IPS DF 4.7 (cell line): ENCODE measurements around the gene ZMYND12.

Experiments used
- DNase-seq: peaks from one replicate; pipeline ENCODE4 v3.0.0-alpha.2; 2013; ENCODE audit warnings: low spot score; ENCODE audit errors: extremely low read depth

The ZMYND12 gene

GRCh38 chr1:42392967-42393848 lies 62.6 kb downstream of the ZMYND12 start:
- DNase-seq, result no peak

- DNase-seq, result no peak
Measured at GRCh38 chr1:42392255-42392654, 63.6 kb downstream of the ZMYND12 start.

- no peak for DNase-seq
Measured at GRCh38 chr1:42386051-42386450, 69.8 kb downstream of the ZMYND12 start.

- DNase-seq, result no peak
Measured at GRCh38 chr1:42385283-42385682, 70.5 kb downstream of the ZMYND12 start.

- DNase-seq, result no peak
Measured at GRCh38 chr1:42381280-42381673, 74.5 kb downstream of the ZMYND12 start.

DNA sequence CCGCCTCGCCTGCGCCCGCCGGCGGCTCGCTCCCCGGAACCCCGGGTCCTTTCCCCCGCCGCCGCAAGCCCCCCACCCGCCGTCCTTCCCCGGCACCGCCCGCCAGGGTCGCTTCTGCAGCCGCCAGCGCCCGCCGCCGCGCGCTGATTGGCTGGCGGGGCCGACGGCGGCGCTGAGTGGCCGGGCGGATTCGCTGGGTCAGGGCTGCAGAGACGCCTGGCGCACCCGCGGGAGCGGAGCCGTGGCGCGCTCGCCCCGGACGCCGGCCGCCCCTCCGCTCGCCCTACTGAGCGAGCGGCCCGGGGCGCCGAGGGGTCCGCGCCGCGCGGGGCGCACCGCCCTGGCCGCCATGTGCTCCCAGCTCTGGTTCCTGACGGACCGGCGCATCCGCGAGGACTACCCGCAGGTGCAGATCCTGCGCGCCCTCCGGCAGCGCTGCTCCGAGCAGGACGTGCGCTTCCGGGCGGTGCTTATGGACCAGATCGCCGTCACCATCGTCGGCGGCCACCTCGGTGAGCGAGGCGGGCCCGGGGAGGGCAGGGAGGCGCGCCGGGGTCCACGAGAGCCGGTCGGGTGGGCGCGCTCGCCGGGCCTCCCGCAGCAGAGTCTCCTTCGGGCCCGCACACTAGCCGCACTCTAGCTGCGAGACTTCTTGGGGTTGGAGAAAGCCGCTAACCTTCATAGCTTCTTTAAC lies 75.1 kb downstream of the ZMYND12 start, which contains the start of gene RIMKLA:
TSS of gene RIMKLA (plus strand) at position 207 of the 694 bp plus-strand sequence. CDS start at position 350, 143 bp downstream.
- DNase-seq, result no peak
